ENCODE data around the gene CYB561.

CYB561 gene

DNA sequence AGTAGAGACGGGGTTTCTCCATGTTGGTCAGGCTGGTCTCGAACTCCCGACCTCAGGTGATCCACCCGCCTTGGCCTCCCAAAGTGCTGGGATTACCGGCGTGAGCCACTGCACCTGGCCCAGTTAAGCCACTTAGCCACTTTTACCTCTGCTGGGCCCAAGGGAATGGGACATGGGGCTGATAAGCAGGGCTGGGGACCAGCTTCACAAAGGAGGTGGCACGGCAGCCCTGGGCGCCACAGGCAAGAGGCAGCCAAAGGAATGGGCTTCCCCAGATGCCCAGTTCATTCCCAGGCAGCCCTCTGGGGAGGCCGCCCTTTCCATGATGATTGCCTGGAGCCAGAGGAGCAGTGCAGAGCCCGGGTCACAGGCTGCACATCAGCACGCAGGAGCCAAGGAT lies 5.0 kb upstream of the CYB561 start:
- no peak for DNase-seq (ENCODE audit: low read depth in 2 of 2)

GRCh38 chr17:63450551-63450950 lies 4.4 kb upstream of the CYB561 start:
- DNase-seq (ENCODE audit: low read depth in 2 of 2) = no peak

- no peak for DNase-seq (ENCODE audit: low read depth in 2 of 2)
Observed at GRCh38 chr17:63448655-63449054, 2.5 kb upstream of the CYB561 start.

GRCh38 chr17:63447471-63448009 lies 1.4 kb upstream of the CYB561 start:
- DNase-seq (ENCODE audit: low read depth in 2 of 2) = no peak

DNA sequence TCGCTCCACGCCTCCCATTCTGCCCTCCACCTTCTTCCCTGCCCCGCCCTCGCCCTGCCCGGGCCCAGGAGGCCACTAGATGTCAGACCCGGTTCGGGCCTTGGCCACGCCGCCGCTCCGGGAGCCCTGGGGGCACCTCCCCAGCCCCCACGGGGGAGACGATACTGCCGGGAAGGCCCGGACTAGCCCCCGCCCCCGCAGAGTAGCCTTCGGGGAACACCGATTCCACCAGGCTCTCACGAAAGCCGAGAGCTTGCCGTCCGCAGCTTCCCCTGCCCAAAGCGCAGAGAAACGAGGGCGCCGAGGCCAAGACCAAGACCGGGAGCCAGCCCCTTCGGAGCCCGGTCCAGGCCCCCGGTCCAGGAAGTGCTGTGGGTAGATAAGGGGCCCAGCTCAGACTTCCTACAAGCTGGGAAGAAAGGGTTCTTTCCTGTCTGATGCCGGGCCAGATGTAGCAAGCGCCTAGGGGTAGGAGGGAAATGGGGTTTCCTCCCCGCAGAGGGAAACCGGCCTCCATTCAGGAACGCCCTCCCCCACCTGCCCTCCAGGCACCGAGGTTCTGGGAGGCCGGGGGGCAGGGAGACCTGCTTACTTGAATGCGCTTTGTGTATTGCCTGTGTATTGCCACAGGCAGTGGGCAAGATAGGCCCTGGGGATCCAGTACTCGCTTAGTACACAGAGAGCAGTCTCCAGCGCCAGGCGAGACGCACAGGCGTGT lies 806 bp upstream of the CYB561 start:
- peak; percentile 2 to 17 for DNase-seq (ENCODE audit: low read depth in 2 of 2)

DNA sequence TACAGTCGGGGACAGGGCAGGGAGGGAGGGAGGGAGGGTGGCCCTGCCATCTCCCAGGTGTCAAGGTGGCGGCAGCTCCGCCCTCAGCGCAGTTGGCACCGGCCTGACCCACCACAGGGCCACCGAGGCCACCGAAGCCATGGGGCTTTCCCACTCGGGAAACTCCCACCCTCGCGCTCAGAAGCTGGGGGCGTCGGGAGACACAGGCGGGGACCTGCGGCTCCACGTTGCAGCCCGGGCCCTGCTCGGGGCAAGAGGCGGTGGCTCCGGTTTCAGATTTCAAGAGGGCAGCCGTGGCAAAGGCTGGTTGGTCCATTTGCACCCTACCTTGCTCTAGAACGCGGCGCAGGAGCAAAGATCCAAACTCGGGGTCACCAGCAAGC lies 544 bp downstream of the CYB561 start:
- peak; percentile 28 to 34 for DNase-seq (ENCODE audit: low read depth in 2 of 2)

GRCh38 chr17:63445065-63445464 lies 1.0 kb downstream of the CYB561 start:
- no peak for DNase-seq (ENCODE audit: low read depth in 2 of 2)

DNA sequence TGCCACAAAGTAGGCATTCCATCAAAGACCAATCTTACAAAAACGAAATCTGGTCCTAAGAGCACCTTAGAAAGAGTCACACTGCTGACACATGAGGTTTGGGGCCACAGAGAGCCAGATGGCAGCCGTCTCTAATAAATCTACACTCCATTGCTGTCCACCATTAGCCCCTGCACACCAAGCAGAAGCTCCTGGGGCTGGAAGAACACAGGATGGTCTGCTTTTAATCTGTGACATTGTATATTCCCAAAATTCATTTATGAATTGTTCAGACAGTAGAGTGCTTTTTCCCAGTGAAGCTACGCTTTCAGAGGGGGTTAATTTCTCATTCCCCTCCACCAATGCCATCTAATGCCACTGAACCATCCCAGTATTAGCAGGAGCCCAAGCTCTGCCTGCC lies 1.6 kb downstream of the CYB561 start:
- no peak for DNase-seq (ENCODE audit: low read depth in 2 of 2)

- DNase-seq (ENCODE audit: low read depth in 2 of 2) = no peak
Observed at GRCh38 chr17:63443053-63443452, 3.1 kb downstream of the CYB561 start.

GRCh38 chr17:63442549-63443035 lies 3.5 kb downstream of the CYB561 start:
- no peak for DNase-seq (ENCODE audit: low read depth in 2 of 2)

DNA sequence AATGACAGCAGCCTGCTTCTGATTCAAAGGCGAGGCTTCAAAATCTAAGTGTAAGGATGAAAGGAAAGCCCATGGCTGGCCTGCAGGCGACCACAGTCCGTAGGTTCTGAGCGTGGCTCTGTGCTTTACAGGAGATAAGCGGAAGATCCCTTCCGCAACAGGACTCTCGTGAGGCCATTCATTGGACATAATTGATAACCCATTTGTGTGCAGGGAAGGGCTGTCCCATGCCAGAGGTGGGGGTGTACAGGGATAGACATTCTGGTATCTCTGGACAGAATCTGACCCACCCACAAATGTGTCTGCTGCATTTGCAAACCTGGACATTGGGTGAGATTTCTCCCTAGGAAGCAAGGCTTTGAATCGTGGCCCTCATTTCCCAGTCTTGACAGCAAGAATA lies 4.0 kb downstream of the CYB561 start:
- DNase-seq (ENCODE audit: low read depth in 2 of 2) = no peak

GRCh38 chr17:63441654-63442053 lies 4.5 kb downstream of the CYB561 start:
- DNase-seq (ENCODE audit: low read depth in 2 of 2) = no peak

DNA sequence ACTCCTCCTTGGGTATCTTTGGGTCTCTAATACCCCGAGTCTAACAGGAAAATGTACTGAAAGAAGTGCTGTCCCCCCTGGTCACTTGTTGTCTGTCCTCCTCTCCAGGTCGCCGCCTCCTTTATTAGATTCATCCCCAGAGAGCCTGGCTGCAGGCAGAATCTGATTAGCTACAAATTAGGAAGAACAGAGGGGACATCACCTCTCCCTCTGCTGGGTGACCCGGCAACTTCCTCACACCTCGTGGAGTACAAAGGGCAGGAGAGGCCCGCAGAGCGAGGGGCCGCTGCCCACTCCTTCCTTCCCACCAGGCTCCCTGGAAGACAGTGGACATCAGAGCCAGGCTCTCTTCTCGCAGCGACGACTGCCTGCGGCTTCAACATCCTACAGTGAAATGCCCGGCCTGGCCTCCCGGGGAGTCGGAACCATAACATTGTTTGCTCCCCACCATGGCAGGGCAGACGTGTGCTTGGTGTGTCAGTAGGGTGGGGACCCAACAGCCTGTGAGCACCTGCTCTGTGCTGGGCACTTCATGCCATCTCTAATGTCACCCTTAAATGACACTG lies 5.3 kb downstream of the CYB561 start:
- DNase-seq (ENCODE audit: low read depth in 2 of 2) = no peak

DNA sequence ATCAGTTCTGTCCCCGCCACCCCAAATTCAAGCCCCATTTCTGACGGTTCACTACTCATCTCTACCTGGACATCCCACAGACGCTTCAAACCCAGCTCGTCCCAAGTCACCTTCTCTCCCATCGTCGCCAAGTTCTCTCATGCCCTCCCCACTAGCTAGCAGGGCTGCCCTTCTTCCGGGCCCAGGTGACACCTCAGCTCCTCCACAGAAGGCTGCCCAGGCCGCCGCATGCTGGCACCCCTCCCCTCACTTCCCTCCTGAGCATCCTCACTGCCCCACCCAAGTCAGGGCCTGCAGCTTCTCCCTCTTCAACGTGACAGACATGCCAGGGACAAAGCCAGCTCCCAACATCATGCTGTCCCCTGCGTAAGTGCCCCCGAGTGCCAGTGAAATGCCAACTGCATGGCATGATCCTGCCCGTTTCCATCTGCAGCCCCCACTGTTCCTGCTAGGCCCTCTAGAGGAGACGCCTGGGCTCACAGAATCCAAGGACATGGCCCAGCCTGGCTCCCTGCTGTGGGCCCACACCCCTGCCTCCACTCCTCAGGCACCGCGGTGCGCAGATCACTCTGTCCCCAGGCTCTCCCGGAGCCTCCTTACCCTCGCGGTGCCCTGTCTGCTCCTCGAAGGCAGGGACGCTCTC lies 5.9 kb downstream of the CYB561 start:
- DNase-seq (ENCODE audit: low read depth in 2 of 2) = no peak

GRCh38 chr17:63439687-63440086 lies 6.4 kb downstream of the CYB561 start:
- DNase-seq (ENCODE audit: low read depth in 2 of 2) = no peak

- DNase-seq (ENCODE audit: low read depth in 2 of 2) = no peak
Observed at GRCh38 chr17:63438092-63439051, 7.7 kb downstream of the CYB561 start.

DNA sequence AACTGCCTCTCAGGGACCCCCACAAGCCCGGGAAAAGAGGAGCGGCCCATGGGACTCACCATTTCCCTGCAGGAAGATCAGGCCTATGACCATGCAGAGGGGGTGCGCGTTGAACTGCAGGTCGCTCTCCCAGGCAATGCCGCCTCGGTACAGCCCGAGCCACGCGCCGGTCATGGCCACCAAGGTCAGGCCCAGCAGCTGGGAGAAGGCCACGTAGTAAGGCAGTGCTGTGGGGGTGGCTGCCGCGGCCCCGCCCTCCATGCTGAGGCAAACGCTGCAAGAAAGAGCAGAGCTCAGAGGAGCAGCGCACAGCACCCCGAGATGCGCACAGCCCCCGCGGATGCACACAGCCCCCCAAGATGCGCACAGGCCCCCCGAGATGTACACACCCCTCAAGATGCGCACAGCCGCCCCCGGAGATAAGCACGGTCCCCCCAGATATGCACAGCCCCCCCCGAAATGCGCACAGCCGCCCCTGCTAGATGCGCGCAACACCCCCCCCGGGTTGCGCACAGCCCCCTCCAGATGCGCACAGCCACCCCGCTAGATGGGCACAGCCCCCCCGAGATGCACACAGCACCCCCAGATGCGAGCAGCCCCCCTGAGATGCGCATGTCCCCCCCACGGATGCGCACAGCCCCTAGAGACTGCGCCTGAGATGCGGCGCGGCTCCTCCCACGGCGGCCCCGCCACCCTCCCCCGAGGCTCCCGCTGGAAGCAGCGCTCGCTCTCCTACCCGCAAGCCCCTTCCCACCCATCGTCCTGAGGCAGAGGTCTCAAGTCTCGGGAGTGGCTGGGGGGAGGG lies 8.6 kb downstream of the CYB561 start:
- no peak for DNase-seq (ENCODE audit: low read depth in 2 of 2)

DNA sequence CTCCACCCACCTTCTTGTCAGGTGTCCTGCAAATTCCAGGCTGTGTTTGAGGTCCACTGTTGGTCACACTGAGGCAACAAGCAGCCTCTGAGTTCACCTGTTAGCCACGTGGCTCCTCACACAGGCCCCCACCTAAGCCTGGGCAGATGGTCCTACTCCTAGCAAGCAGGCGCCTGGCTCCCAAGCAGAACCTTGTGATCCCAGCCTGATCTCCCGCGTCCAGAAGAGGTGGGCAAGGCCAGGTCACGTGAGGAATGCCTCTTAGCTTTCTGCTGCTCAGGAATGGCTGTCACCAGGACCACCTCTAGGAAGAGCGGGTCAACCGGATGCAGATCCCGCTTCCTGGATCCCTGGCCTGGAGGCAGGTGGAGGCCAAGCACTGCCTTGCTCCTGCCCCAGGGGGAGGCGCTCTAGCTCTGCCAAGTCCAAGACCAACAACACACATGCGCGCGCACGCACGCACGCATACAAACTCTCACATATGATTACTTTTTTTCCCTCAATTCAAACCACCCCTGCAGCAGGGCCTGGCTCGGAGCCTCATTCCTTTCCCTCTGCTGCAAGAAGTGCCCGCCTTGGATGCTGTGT lies 9.5 kb downstream of the CYB561 start:
- no peak for DNase-seq (ENCODE audit: low read depth in 2 of 2)

DNA sequence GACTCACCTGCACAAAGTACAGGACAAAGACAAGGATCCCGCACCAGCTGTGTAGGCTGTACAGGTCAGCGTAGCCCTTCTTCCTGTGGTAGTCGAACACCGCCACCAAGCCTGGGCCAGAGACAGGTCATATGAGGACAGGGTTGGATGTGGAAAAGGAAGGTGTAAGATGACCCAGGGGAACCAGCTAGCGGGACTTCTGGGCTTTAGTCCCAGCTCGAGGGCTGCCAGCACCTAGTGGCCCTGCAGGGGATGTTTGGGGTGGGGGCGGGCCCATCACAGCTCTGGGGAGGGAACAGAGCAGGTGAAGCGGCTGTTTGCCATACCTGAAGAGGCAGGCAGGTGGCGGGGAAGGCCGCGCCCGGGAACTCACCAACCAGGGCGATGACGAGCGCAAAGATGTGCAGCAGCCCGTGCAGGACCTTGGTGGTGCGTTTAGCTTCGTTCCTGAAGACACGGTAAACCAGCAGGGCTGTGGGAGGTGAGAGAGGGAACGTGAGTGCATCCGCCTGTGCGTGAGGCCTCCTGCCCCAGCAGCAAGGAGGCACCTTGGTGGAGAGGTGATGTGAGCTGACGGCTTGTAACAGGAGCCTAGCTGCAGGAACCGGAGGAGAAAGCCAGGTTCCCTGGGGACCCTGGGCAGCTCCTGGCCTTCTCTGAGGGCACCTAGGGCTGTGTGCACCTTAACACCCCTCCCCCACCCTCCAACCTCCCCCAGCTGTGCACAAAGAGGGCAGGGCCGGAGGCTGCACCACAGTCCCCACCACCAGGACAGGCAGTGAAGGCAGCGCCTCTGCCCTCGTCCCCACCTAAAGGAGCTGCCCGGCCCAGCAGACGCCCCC lies 10.2 kb downstream of the CYB561 start:
- no peak for DNase-seq (ENCODE audit: low read depth in 2 of 2)

Measured in stimulated activated CD8-positive, alpha-beta memory T cell treated with anti-CD3 and anti-CD28 coated beads, Interleukin-2, amount 100 ng/mL, for 1 hour (primary cell).